ENCODE measurements around the gene TMEM53. TPM values are rescaled to one million over a fixed set of nuclear protein-coding genes. Genes with fewer than 3 reads are reported as not detected.

Gene TMEM53
- total RNA-seq, 1 experiment from 2014 or later, result 6.2 TPM

DNA sequence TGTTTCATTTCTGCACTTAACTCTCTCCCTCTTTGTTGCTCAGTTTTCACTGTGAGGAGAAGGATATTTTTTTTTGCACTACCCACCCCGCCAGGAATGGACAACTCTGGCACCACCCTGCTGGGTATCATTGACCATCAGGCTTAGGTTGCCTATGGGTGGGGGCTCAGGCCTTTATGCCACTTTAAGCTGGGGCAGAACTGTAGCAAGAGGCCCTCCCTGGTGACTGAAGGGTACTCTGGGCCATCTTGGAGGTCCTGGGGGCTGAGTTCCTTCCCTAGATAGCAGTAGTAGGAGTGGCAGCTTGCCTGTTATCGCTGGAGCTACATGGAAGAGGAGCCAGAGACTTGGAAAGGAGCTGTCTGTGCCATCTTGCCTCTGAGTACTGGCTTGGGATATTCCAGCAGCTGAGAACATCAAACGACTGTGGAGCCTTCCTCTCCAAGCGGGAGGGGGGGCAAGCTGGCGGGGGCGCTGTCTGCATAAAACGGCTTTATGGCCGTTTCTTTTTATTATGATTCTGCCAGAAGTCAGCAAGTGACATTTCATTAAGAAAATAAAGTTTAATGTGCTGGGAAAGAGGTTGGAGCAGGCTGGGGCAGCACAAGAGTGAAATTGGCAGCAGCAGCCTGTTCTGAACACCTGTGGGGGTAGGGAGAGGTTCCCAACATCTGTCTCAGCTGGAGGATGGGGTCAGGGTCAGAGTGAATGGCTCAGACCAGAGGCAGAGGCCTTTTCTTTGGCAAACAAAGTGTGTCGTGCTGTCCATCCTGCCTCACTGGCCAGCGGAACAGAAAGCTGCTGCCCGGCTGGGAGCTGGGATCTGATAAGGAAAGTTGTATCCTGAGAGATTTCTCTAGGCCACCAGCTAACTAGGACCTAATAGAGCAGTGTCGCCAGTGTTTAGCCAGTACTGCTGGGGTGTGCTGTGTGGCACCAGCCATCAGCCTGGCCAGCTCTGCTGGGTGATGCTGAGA, 32.9 kb downstream of the TMEM53 start:
- no peak overlapping the region for H3K23ac ChIP-seq (ENCODE audit: insufficient read length, low read depth, low read length)
- H2BK12ac ChIP-seq (ENCODE audit: insufficient read length, low read depth, low read length), result no peak overlapping the region
- no peaks in the 10 kb centered on the region for H3K9me3 ChIP-seq (ENCODE audit: control insufficient read depth, low read depth, low read length)
- Mint-ChIP-seq H3K4me3 (no peak overlapping the region), H3K9me3 (no peaks in the 10 kb centered on the region), H3K4me1 (no peaks in the 10 kb centered on the region), H3K27ac (peak overlapping the region in 1 of 3 experiments; percentile 60; a peak in 1 of 7 replicates), H3K27me3 (ENCODE audit: low read depth) (no peaks in the 10 kb centered on the region), H3K36me3 (ENCODE audit: insufficient read depth in 1 of 3, low read depth in 3 of 3) (peaks cover 24 to 88% (median 72%) of the 10 kb centered on the region in 3 experiments)
- H3K23me2 ChIP-seq (ENCODE audit: insufficient read length, low read depth, low read length, poor library complexity, severe bottlenecking), result no peaks in the 10 kb centered on the region
- H3K4me2 ChIP-seq (ENCODE audit: insufficient read depth, insufficient read length, low read length), result no peak overlapping the region
- no peak overlapping the region for H4K8ac ChIP-seq (replicated peaks; ENCODE audit: insufficient read length, low read depth, low read length)
- no peak overlapping the region for H3T11ph ChIP-seq (ENCODE audit: low read length)
- no peak overlapping the region; the same call in 1 of the 2 replicates for H3K14ac ChIP-seq (ENCODE audit: insufficient read depth, low read length)
- H3K56ac ChIP-seq (ENCODE audit: insufficient read length, low read depth, low read length), result no peak overlapping the region
- H3K27ac ChIP-seq (ENCODE audit: insufficient read length, low read depth, low read length), result no peak overlapping the region
- H3K18ac ChIP-seq (ENCODE audit: insufficient read length, low read depth, low read length), result no peak overlapping the region
- no peaks in the 10 kb centered on the region for H3K27me3 ChIP-seq (ENCODE audit: insufficient read depth, low read length)
- no peak overlapping the region for H2BK15ac ChIP-seq (ENCODE audit: low read depth, low read length)
- no peak overlapping the region for H2BK5ac ChIP-seq (ENCODE audit: insufficient read length, low read length)
- H4K91ac ChIP-seq (ENCODE audit: insufficient read length, low read depth, low read length), result no peak overlapping the region
- no peak overlapping the region for H3K9ac ChIP-seq (ENCODE audit: extremely low read depth, insufficient read length, low read length)
- no peaks in the 10 kb centered on the region for H3K79me2 ChIP-seq (ENCODE audit: insufficient read depth, low read length)
- no peak for TF ChIP-seq CTCF (conservative IDR thresholded peaks at IDR 0.05)
- H3K4me1 ChIP-seq (ENCODE audit: insufficient read depth, low read length), result no peaks in the 10 kb centered on the region
- H4K20me1 ChIP-seq (ENCODE audit: control insufficient read depth, insufficient read depth, insufficient read length), result no peaks in the 10 kb centered on the region
- no CpG with 5 or more reads among the region's 12 CpGs for WGBS (ENCODE audit: extremely low coverage, insufficient read length, low lambda C conversion rate)
- H2AK5ac ChIP-seq (ENCODE audit: insufficient read length, low read length), result no peak overlapping the region
- DNase-seq, result no peak
- no peak overlapping the region for H4K5ac ChIP-seq (ENCODE audit: insufficient read length, low read depth, low read length)
- H2BK20ac ChIP-seq (ENCODE audit: low read depth, low read length, poor library complexity, severe bottlenecking), result no peak overlapping the region
- H3K4ac ChIP-seq (ENCODE audit: low read depth, low read length), result no peak overlapping the region
- no peaks in the 10 kb centered on the region for H3K79me1 ChIP-seq (ENCODE audit: insufficient read depth, low read depth, low read length, poor library complexity, severe bottlenecking)
- no peak overlapping the region for H2AFZ ChIP-seq (ENCODE audit: low read length)
- H2BK120ac ChIP-seq (ENCODE audit: low read depth, low read length, poor library complexity, severe bottlenecking), result no peak overlapping the region
